Neural progenitor cell (in vitro differentiated cells): Measurements from ENCODE around the gene MYO3A. TPM values are rescaled to one million over a fixed set of nuclear protein-coding genes. Genes with fewer than 3 reads are reported as not detected.
A peak's percentile ranks its signal among the peaks of the same experiment; 100 is the strongest.

Source experiments
- DNase-seq: peaks from one replicate; pipeline ENCODE4 v3.0.0-alpha.2; 2016; ENCODE audit warnings: low spot score
- H2AFZ ChIP-seq: fragments of 200-600 bp; sonication (generic); replicated peaks from 2 replicates; pipeline ENCODE4 v1.6.1; 2016; ENCODE audit warnings: antibody characterized with exemption
- H3F3A ChIP-seq: fragments of 200-600 bp; sonication (generic); 2 replicates; pipeline ENCODE4 v1.6.1; 2016; ENCODE audit warnings: antibody characterized with exemption, low read depth
- H3K27ac ChIP-seq: fragments of 200-600 bp; sonication (generic); 2 replicates; pipeline ENCODE4 v1.5.1; 2016; ENCODE audit warnings: mild to moderate bottlenecking
- H3K27me3 ChIP-seq: fragments of 200-600 bp; sonication (generic); 2 replicates; pipeline ENCODE4 v1.6.1; 2016; ENCODE audit warnings: mild to moderate bottlenecking, moderate library complexity
- H3K36me3 ChIP-seq: fragments of 200-600 bp; sonication (generic); 2 replicates; pipeline ENCODE4 v1.5.1; 2016
- H3K4me1 ChIP-seq: fragments of 200-600 bp; sonication (generic); 2 replicates; pipeline ENCODE4 v1.6.1; 2016; ENCODE audit warnings: mixed run types
- H3K4me2 ChIP-seq: fragments of 200-600 bp; sonication (generic); 2 replicates; pipeline ENCODE4 v1.6.1; 2016
- H3K4me3 ChIP-seq: fragments of 200-600 bp; sonication (generic); 2 replicates; pipeline ENCODE4 v1.5.1; 2016
- H3K79me2 ChIP-seq: fragments of 200-600 bp; sonication (generic); 2 replicates; pipeline ENCODE4 v1.6.1; 2016; ENCODE audit warnings: low read depth
- H3K9ac ChIP-seq: fragments of 200-600 bp; sonication (generic); 2 replicates; pipeline ENCODE4 v1.6.1; 2016
- H3K9me3 ChIP-seq: fragments of 200-600 bp; sonication (generic); 2 replicates; pipeline ENCODE4 v1.5.1; 2016; ENCODE audit warnings: low read depth
- H4K20me1 ChIP-seq: fragments of 200-600 bp; sonication (generic); 2 replicates; pipeline ENCODE4 v1.6.1; 2016; ENCODE audit warnings: low read depth
- H3K27ac Mint-ChIP-seq: 3 replicates; pipeline ENCODE4 v1.8.0; 2021; ENCODE audit warnings: mixed read lengths
- H3K27me3 Mint-ChIP-seq: 2 replicates; pipeline ENCODE4 v1.8.0; 2022; ENCODE audit warnings: low read depth, mild to moderate bottlenecking, inconsistent platforms, moderate library complexity, mixed read lengths; ENCODE audit not compliant: insufficient read depth
- H3K36me3 Mint-ChIP-seq: 3 replicates; pipeline ENCODE4 v1.8.0; 2021; ENCODE audit warnings: mixed read lengths
- H3K4me1 Mint-ChIP-seq: 3 replicates; pipeline ENCODE4 v1.8.0; 2021; ENCODE audit warnings: mixed read lengths
- H3K4me3 Mint-ChIP-seq: 3 replicates; pipeline ENCODE4 v1.8.0; 2021; ENCODE audit warnings: mild to moderate bottlenecking, moderate library complexity, mixed read lengths
- H3K9me3 Mint-ChIP-seq: 3 replicates; pipeline ENCODE4 v1.8.0; 2020; ENCODE audit warnings: mixed read lengths
- CTCF ChIP-seq: fragments of 200-600 bp; sonication (generic); IDR thresholded peaks from 2 replicates; pipeline ENCODE4 v1.5.1; 2017; ENCODE audit warnings: antibody characterized with exemption, mild to moderate bottlenecking
- EZH2 ChIP-seq: fragments of 200-600 bp; sonication (generic); IDR thresholded peaks from 2 replicates; pipeline ENCODE4 v1.6.1; 2017; ENCODE audit warnings: antibody characterized with exemption, mild to moderate bottlenecking, moderate library complexity
- EZH2phosphoT487 ChIP-seq: fragments of 200-600 bp; sonication (generic); IDR thresholded peaks from 2 replicates; pipeline ENCODE4 v1.6.1; 2017; ENCODE audit warnings: antibody characterized with exemption
- total RNA-seq: library from RNA; depleted of rRNA; stranded (reverse); fragments of >200 nt; gene quantifications from 2 replicates; pipeline ENCODE4 v1.2.3, GENCODE V29; 2015; ENCODE audit warnings: low replicate concordance

MYO3A gene
- total RNA-seq, 1 donor from 2014 or later, result 0.09 TPM

- Histone ChIP-seq H3K36me3 (no peaks in the 10 kb centered on the region), H3K27ac (no peak overlapping the region), H3K79me2 (no peaks in the 10 kb centered on the region), H3K9me3 (no peaks in the 10 kb centered on the region), H3K4me3 (no peak overlapping the region), H3K27me3 (peaks cover 100% of the 10 kb centered on the region), H3K4me2 (no peak overlapping the region), H2AFZ (no peak overlapping the region), H3K4me1 (peaks cover 32% of the 10 kb centered on the region), H3K9ac (no peak overlapping the region), H4K20me1 (peaks cover 58% of the 10 kb centered on the region), H3F3A (peaks cover 10% of the 10 kb centered on the region)
- Mint-ChIP-seq H3K27me3 (peaks cover 60% of the 10 kb centered on the region), H3K36me3 (no peaks in the 10 kb centered on the region), H3K4me1 (peaks cover 26% of the 10 kb centered on the region), H3K27ac (no peak overlapping the region), H3K9me3 (peaks cover 5% of the 10 kb centered on the region), H3K4me3 (no peak overlapping the region)
- no peak for TF ChIP-seq CTCF
- TF ChIP-seq EZH2, result no peak
- no peak for TF ChIP-seq EZH2phosphoT487
- no peak for DNase-seq
These were observed 285.6 kb downstream of the MYO3A start for GRCh38 chr10:26219676-26220075.

- Histone ChIP-seq H3K4me2 (no peak overlapping the region), H3K9me3 (no peaks in the 10 kb centered on the region), H3K36me3 (no peaks in the 10 kb centered on the region), H3K4me3 (no peak overlapping the region), H4K20me1 (peaks cover 46% of the 10 kb centered on the region), H3K9ac (no peak overlapping the region), H3K79me2 (no peaks in the 10 kb centered on the region), H3K27ac (no peak overlapping the region), H3K27me3 (peaks cover 100% of the 10 kb centered on the region), H3K4me1 (peaks cover 20% of the 10 kb centered on the region), H2AFZ (no peak overlapping the region), H3F3A (no peaks in the 10 kb centered on the region)
- Mint-ChIP-seq H3K27me3 (peaks cover 48% of the 10 kb centered on the region), H3K4me3 (no peak overlapping the region), H3K36me3 (no peaks in the 10 kb centered on the region), H3K4me1 (peaks cover 19% of the 10 kb centered on the region), H3K9me3 (peaks cover 5% of the 10 kb centered on the region), H3K27ac (no peak overlapping the region)
- DNase-seq, result no peak
- TF ChIP-seq EZH2phosphoT487, result no peak
- TF ChIP-seq EZH2, result peak; percentile 7
These were observed 286.9 kb downstream of the MYO3A start for GRCh38 chr10:26220901-26221300.

- Mint-ChIP-seq H3K27ac (no peak overlapping the region), H3K4me3 (no peak overlapping the region), H3K27me3 (peaks cover 47% of the 10 kb centered on the region), H3K36me3 (no peaks in the 10 kb centered on the region), H3K9me3 (peaks cover 5% of the 10 kb centered on the region), H3K4me1 (peaks cover 14% of the 10 kb centered on the region)
- no peak for TF ChIP-seq EZH2
- no peak for TF ChIP-seq CTCF
- TF ChIP-seq EZH2phosphoT487, result no peak
- Histone ChIP-seq H3K4me3 (no peak overlapping the region), H3K4me1 (peaks cover 15% of the 10 kb centered on the region), H2AFZ (no peak overlapping the region), H3K36me3 (no peaks in the 10 kb centered on the region), H4K20me1 (peaks cover 40% of the 10 kb centered on the region), H3K79me2 (no peaks in the 10 kb centered on the region), H3K9me3 (no peaks in the 10 kb centered on the region), H3K9ac (no peak overlapping the region), H3K4me2 (no peak overlapping the region), H3K27ac (no peak overlapping the region), H3F3A (no peaks in the 10 kb centered on the region), H3K27me3 (peaks cover 100% of the 10 kb centered on the region)
- DNase-seq, result peak; percentile 40
These were observed 287.5 kb downstream of the MYO3A start for GRCh38 chr10:26221541-26221940.

GRCh38 chr10:26222563-26222962 lies 288.5 kb downstream of the MYO3A start:
- Histone ChIP-seq H3K9ac (no peak overlapping the region), H3F3A (no peaks in the 10 kb centered on the region), H3K4me3 (no peak overlapping the region), H2AFZ (no peak overlapping the region), H3K27ac (no peak overlapping the region), H3K4me1 (peaks cover 7% of the 10 kb centered on the region), H3K27me3 (peaks cover 96% of the 10 kb centered on the region), H3K4me2 (no peak overlapping the region), H3K9me3 (no peaks in the 10 kb centered on the region), H3K79me2 (no peaks in the 10 kb centered on the region), H3K36me3 (no peaks in the 10 kb centered on the region), H4K20me1 (peaks cover 30% of the 10 kb centered on the region)
- Mint-ChIP-seq H3K27me3 (peaks cover 37% of the 10 kb centered on the region), H3K36me3 (no peaks in the 10 kb centered on the region), H3K9me3 (peaks cover 5% of the 10 kb centered on the region), H3K4me1 (peaks cover 6% of the 10 kb centered on the region), H3K4me3 (no peak overlapping the region), H3K27ac (no peak overlapping the region)
- DNase-seq, result no peak
- TF ChIP-seq CTCF (no peak), EZH2phosphoT487 (no peak), EZH2 (no peak)
